Measurements from ENCODE around the gene SCRN2. TPM values are rescaled to one million over a fixed set of nuclear protein-coding genes. Genes with fewer than 3 reads are reported as not detected.

Gene SCRN2
- total RNA-seq, 1 donor from 2014 or later: 29.8 TPM

GRCh38 chr17:47810901-47811635 is 30.0 kb downstream of the SCRN2 start:
- no peaks in the 10 kb centered on the region for H4K20me1 ChIP-seq (ENCODE audit: low read depth)
- no peaks in the 10 kb centered on the region for H3F3A ChIP-seq (ENCODE audit: low read depth)
- H3K9ac ChIP-seq: no peak overlapping the region
- H2AFZ ChIP-seq (replicated peaks): no peak overlapping the region
- Mint-ChIP-seq H3K36me3 (peaks cover 9% of the 10 kb centered on the region), H3K4me3 (peak overlapping the region; percentile 46), H3K4me1 (peaks cover 7% of the 10 kb centered on the region), H3K9me3 (no peaks in the 10 kb centered on the region), H3K27ac (no peak overlapping the region), H3K27me3 (ENCODE audit: insufficient read depth, low read depth) (peaks cover 9% of the 10 kb centered on the region)
- TF ChIP-seq EZH2 (IDR thresholded peaks at IDR 0.05) (no peak), EZH2phosphoT487 (IDR thresholded peaks at IDR 0.05) (no peak)
- TF ChIP-seq, protein P1, sequence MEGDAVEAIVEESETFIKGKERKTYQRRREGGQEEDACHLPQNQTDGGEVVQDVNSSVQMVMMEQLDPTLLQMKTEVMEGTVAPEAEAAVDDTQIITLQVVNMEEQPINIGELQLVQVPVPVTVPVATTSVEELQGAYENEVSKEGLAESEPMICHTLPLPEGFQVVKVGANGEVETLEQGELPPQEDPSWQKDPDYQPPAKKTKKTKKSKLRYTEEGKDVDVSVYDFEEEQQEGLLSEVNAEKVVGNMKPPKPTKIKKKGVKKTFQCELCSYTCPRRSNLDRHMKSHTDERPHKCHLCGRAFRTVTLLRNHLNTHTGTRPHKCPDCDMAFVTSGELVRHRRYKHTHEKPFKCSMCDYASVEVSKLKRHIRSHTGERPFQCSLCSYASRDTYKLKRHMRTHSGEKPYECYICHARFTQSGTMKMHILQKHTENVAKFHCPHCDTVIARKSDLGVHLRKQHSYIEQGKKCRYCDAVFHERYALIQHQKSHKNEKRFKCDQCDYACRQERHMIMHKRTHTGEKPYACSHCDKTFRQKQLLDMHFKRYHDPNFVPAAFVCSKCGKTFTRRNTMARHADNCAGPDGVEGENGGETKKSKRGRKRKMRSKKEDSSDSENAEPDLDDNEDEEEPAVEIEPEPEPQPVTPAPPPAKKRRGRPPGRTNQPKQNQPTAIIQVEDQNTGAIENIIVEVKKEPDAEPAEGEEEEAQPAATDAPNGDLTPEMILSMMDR (IDR thresholded peaks at IDR 0.05): no peak
- no peak overlapping the region for H3K4me2 ChIP-seq
- H3K27ac ChIP-seq: no peak overlapping the region
- H3K79me2 ChIP-seq (ENCODE audit: low read depth): no peaks in the 10 kb centered on the region
- DNase-seq (ENCODE audit: low spot score): no peak
- no peaks in the 10 kb centered on the region for H3K4me1 ChIP-seq
- H3K4me3 ChIP-seq: no peak overlapping the region
- H3K27me3 ChIP-seq: no peaks in the 10 kb centered on the region
- H3K36me3 ChIP-seq: no peaks in the 10 kb centered on the region
- no peaks in the 10 kb centered on the region for H3K9me3 ChIP-seq (ENCODE audit: low read depth)

GRCh38 chr17:47810200-47810821 is 30.8 kb downstream of the SCRN2 start:
- Mint-ChIP-seq H3K27ac (no peak overlapping the region), H3K4me3 (no peak overlapping the region), H3K36me3 (peaks cover 7% of the 10 kb centered on the region), H3K9me3 (no peaks in the 10 kb centered on the region), H3K27me3 (ENCODE audit: insufficient read depth, low read depth) (peaks cover 9% of the 10 kb centered on the region), H3K4me1 (peaks cover 7% of the 10 kb centered on the region)
- Histone ChIP-seq H3K4me3 (no peak overlapping the region), H3F3A (ENCODE audit: low read depth) (no peaks in the 10 kb centered on the region), H3K4me2 (no peak overlapping the region), H2AFZ (replicated peaks) (no peak overlapping the region), H3K9ac (no peak overlapping the region), H4K20me1 (ENCODE audit: low read depth) (no peaks in the 10 kb centered on the region), H3K27ac (no peak overlapping the region), H3K79me2 (ENCODE audit: low read depth) (no peaks in the 10 kb centered on the region), H3K4me1 (no peaks in the 10 kb centered on the region), H3K27me3 (no peaks in the 10 kb centered on the region), H3K36me3 (no peaks in the 10 kb centered on the region), H3K9me3 (ENCODE audit: low read depth) (no peaks in the 10 kb centered on the region)
- no peak for TF ChIP-seq EZH2phosphoT487 (IDR thresholded peaks at IDR 0.05)
- TF ChIP-seq, protein P1 (IDR thresholded peaks at IDR 0.05): no peak
- no peak for TF ChIP-seq EZH2 (IDR thresholded peaks at IDR 0.05)
- no peak for DNase-seq (ENCODE audit: low spot score)

GRCh38 chr17:47808830-47809480 is 32.1 kb downstream of the SCRN2 start:
- peaks cover 7% of the 10 kb centered on the region for H3K4me1 Mint-ChIP-seq
- Histone ChIP-seq H3K4me1 (no peaks in the 10 kb centered on the region), H3K4me2 (no peak overlapping the region), H3K9ac (no peak overlapping the region), H2AFZ (replicated peaks) (no peak overlapping the region), H4K20me1 (ENCODE audit: low read depth) (no peaks in the 10 kb centered on the region), H3K4me3 (no peak overlapping the region), H3K27ac (no peak overlapping the region), H3K27me3 (peaks cover 2% of the 10 kb centered on the region), H3K36me3 (no peaks in the 10 kb centered on the region), H3K79me2 (ENCODE audit: low read depth) (no peaks in the 10 kb centered on the region), H3K9me3 (ENCODE audit: low read depth) (no peaks in the 10 kb centered on the region), H3F3A (ENCODE audit: low read depth) (no peaks in the 10 kb centered on the region)
- peaks cover 7% of the 10 kb centered on the region for H3K36me3 Mint-ChIP-seq
- no peak overlapping the region for H3K27ac Mint-ChIP-seq
- H3K4me3 Mint-ChIP-seq: no peak overlapping the region
- TF ChIP-seq, protein P1 (IDR thresholded peaks at IDR 0.05): no peak
- no peak for TF ChIP-seq EZH2phosphoT487 (IDR thresholded peaks at IDR 0.05)
- no peak for TF ChIP-seq EZH2 (IDR thresholded peaks at IDR 0.05)
- peaks cover 13% of the 10 kb centered on the region for H3K27me3 Mint-ChIP-seq (ENCODE audit: insufficient read depth, low read depth)
- H3K9me3 Mint-ChIP-seq: no peaks in the 10 kb centered on the region
- DNase-seq (ENCODE audit: low spot score): no peak
